Measurements from ENCODE around the gene AKR1C2.
"Not testable (repeated sequence)": the region's sequence is repeated elsewhere in the genome, so short reads cannot be mapped to it uniquely, and the experiment has no call there.

Gene AKR1C2

GRCh38 chr10:4940073-4940428, 63.6 kb downstream of the AKR1C2 start:
- DNase-seq; intact Hi-C loops (cut with DNase I): not testable (repeated sequence)

GRCh38 chr10:4939224-4940072, 64.2 kb downstream of the AKR1C2 start:
- DNase-seq = no peak
- intact Hi-C loops (cut with DNase I) = no loop called here
